ENCODE data around the gene NKAIN4. TPM values are rescaled to one million over a fixed set of nuclear protein-coding genes. Genes with fewer than 3 reads are reported as not detected.

NKAIN4 gene
- total and polyA plus RNA-seq, 2 experiments from 2014 or later, result 12.6 to 13.2 TPM

GRCh38 chr20:63264519-63264918 is 10.3 kb upstream of the NKAIN4 start:
- peaks cover 30% of the 10 kb centered on the region for H3K27me3 Mint-ChIP-seq (ENCODE audit: insufficient read depth, low read depth, poor library complexity)
- H3F3A ChIP-seq (replicated peaks; ENCODE audit: low read depth), result no peaks in the 10 kb centered on the region
- no peaks in the 10 kb centered on the region; the same call in 2 of the 3 replicates for H3K36me3 Mint-ChIP-seq (ENCODE audit: low read depth)
- no peaks in the 10 kb centered on the region for H3K36me3 ChIP-seq (ENCODE audit: insufficient read depth)
- H3K4me2 ChIP-seq, result no peak overlapping the region
- H3K79me2 ChIP-seq (replicated peaks; ENCODE audit: insufficient read depth), result no peaks in the 10 kb centered on the region
- no peak overlapping the region for H3K4me3 ChIP-seq
- no peaks in the 10 kb centered on the region for H3K9me2 ChIP-seq (ENCODE audit: insufficient read depth)
- no peak overlapping the region for H2AFZ ChIP-seq
- peaks cover 16% of the 10 kb centered on the region for H3K4me1 Mint-ChIP-seq
- no peaks in the 10 kb centered on the region for H3K9me3 Mint-ChIP-seq
- TF ChIP-seq REST (IDR thresholded peaks at IDR 0.05; ENCODE audit: unreplicated experiment) (no peak), ZNF462 (CRISPR knock-in tag; IDR thresholded peaks at IDR 0.05) (no peak), POLR2AphosphoS5 (IDR thresholded peaks at IDR 0.05; ENCODE audit: low read depth) (no peak), NANOG (IDR thresholded peaks at IDR 0.05; ENCODE audit: borderline replicate concordance) (no peak), JUNB (IDR thresholded peaks at IDR 0.05; ENCODE audit: unreplicated experiment) (no peak), EZH2 (IDR thresholded peaks at IDR 0.05; ENCODE audit: low read depth, unreplicated experiment) (no peak), ZNF114 (CRISPR knock-in tag; IDR thresholded peaks at IDR 0.05) (no peak), CREB1 (CRISPR knock-in tag; IDR thresholded peaks at IDR 0.05; ENCODE audit: low read depth) (no peak), STAT1 (IDR thresholded peaks at IDR 0.05; ENCODE audit: unreplicated experiment) (no peak), ZNF331 (CRISPR knock-in tag; IDR thresholded peaks at IDR 0.05; ENCODE audit: low read depth) (no peak), ETS1 (IDR thresholded peaks at IDR 0.05) (no peak), CTCF (conservative IDR thresholded peaks at IDR 0.05; ENCODE audit: low read depth in 2 of 2) (no peak), EZH2phosphoT487 (IDR thresholded peaks at IDR 0.05; ENCODE audit: unreplicated experiment) (no peak)
- ATAC-seq (no peak), DNase-seq (ENCODE audit: low spot score) (no peak)
- no peak overlapping the region for H3K4me3 Mint-ChIP-seq
- no peak overlapping the region for H3K27ac ChIP-seq (ENCODE audit: low read depth)
- H4K20me1 ChIP-seq (replicated peaks; ENCODE audit: insufficient read depth), result no peaks in the 10 kb centered on the region
- no peaks in the 10 kb centered on the region for H3K4me1 ChIP-seq (ENCODE audit: insufficient read depth)
- no peaks in the 10 kb centered on the region for H3K27me3 ChIP-seq (ENCODE audit: insufficient read depth)
- no peak overlapping the region; the same call in 1 of the 2 replicates for H3K27ac Mint-ChIP-seq
